ENCODE results near the gene FHL1. TPM values are rescaled to one million over a fixed set of nuclear protein-coding genes. Genes with fewer than 3 reads are reported as not detected.

Gene FHL1
- total RNA-seq, 1 experiment from 2014 or later, result 0.73 TPM

- Mint-ChIP-seq H3K9me3 (ENCODE audit: low read depth, unreplicated experiment) (peaks cover 4% of the 10 kb centered on the region), H3K4me1 (ENCODE audit: low read depth, unreplicated experiment) (no peaks in the 10 kb centered on the region), H3K4me3 (ENCODE audit: low read depth, unreplicated experiment) (no peak overlapping the region), H3K27ac (ENCODE audit: unreplicated experiment) (no peak overlapping the region), H3K27me3 (ENCODE audit: unreplicated experiment) (no peaks in the 10 kb centered on the region), H3K36me3 (ENCODE audit: insufficient read depth, unreplicated experiment) (no peaks in the 10 kb centered on the region)
- BruUV-seq (replicated peaks), result no TSS peak
- CTCF ChIA-PET, result no interaction called here
- TF ChIP-seq CTCF (IDR thresholded peaks at IDR 0.05; ENCODE audit: unreplicated experiment), result no peak
- intact Hi-C loops (cut with micrococcal nuclease; ENCODE audit: unreplicated experiment), result no loop called here
- no peak for DNase-seq
Measured at GRCh38 chrX:136121788-136122187, 25.5 kb upstream of the FHL1 start.

GRCh38 chrX:136122207-136122606 is 25.1 kb upstream of the FHL1 start:
- intact Hi-C loops (cut with micrococcal nuclease; ENCODE audit: unreplicated experiment), result no loop called here
- CTCF ChIA-PET, result no interaction called here
- H3K36me3 Mint-ChIP-seq (ENCODE audit: insufficient read depth, unreplicated experiment), result no peaks in the 10 kb centered on the region
- BruUV-seq (replicated peaks), result no TSS peak
- TF ChIP-seq CTCF (IDR thresholded peaks at IDR 0.05; ENCODE audit: unreplicated experiment), result no peak
- no peaks in the 10 kb centered on the region for H3K4me1 Mint-ChIP-seq (ENCODE audit: low read depth, unreplicated experiment)
- peaks cover 4% of the 10 kb centered on the region for H3K9me3 Mint-ChIP-seq (ENCODE audit: low read depth, unreplicated experiment)
- no peak for DNase-seq
- no peak overlapping the region for H3K4me3 Mint-ChIP-seq (ENCODE audit: low read depth, unreplicated experiment)
- no peaks in the 10 kb centered on the region for H3K27me3 Mint-ChIP-seq (ENCODE audit: unreplicated experiment)
- H3K27ac Mint-ChIP-seq (ENCODE audit: unreplicated experiment), result no peak overlapping the region

GRCh38 chrX:136125106-136125505 is 22.2 kb upstream of the FHL1 start:
- intact Hi-C loops (cut with micrococcal nuclease; ENCODE audit: unreplicated experiment), result no loop called here
- TF ChIP-seq CTCF (IDR thresholded peaks at IDR 0.05; ENCODE audit: unreplicated experiment), result no peak
- H3K27me3 Mint-ChIP-seq (ENCODE audit: unreplicated experiment), result no peaks in the 10 kb centered on the region
- no peaks in the 10 kb centered on the region for H3K4me1 Mint-ChIP-seq (ENCODE audit: low read depth, unreplicated experiment)
- no peak overlapping the region for H3K4me3 Mint-ChIP-seq (ENCODE audit: low read depth, unreplicated experiment)
- no peak overlapping the region for H3K27ac Mint-ChIP-seq (ENCODE audit: unreplicated experiment)
- no TSS peak for BruUV-seq (replicated peaks)
- H3K9me3 Mint-ChIP-seq (ENCODE audit: low read depth, unreplicated experiment), result peaks cover 2% of the 10 kb centered on the region
- CTCF ChIA-PET, result no interaction called here
- DNase-seq, result no peak
- H3K36me3 Mint-ChIP-seq (ENCODE audit: insufficient read depth, unreplicated experiment), result no peaks in the 10 kb centered on the region

- Mint-ChIP-seq H3K27ac (ENCODE audit: unreplicated experiment) (no peak overlapping the region), H3K4me3 (ENCODE audit: low read depth, unreplicated experiment) (no peak overlapping the region), H3K4me1 (ENCODE audit: low read depth, unreplicated experiment) (no peaks in the 10 kb centered on the region), H3K27me3 (ENCODE audit: unreplicated experiment) (no peaks in the 10 kb centered on the region), H3K9me3 (ENCODE audit: low read depth, unreplicated experiment) (no peaks in the 10 kb centered on the region), H3K36me3 (ENCODE audit: insufficient read depth, unreplicated experiment) (no peaks in the 10 kb centered on the region)
- BruUV-seq (replicated peaks), result no TSS peak
- DNase-seq, result no peak
- CTCF ChIA-PET, result no interaction called here
- intact Hi-C loops (cut with micrococcal nuclease; ENCODE audit: unreplicated experiment), result no loop called here
- TF ChIP-seq CTCF (IDR thresholded peaks at IDR 0.05; ENCODE audit: unreplicated experiment), result no peak
Measured at GRCh38 chrX:136126371-136126770, 21.0 kb upstream of the FHL1 start.
